Testis (tissue), 3 donors: ENCODE data around the gene WASF2. TPM values are rescaled to one million over a fixed set of nuclear protein-coding genes. Genes with fewer than 3 reads are reported as not detected.
"Not testable (repeated sequence)": the region's sequence is repeated elsewhere in the genome, so short reads cannot be mapped to it uniquely, and the experiment has no call there.

ENCODE experiments used
- DNase-seq: peaks from one replicate; pipeline ENCODE4 v3.0.0-alpha.2; 2019
- H3K27ac ChIP-seq, 2 donors: fragments of 200-600 bp; sonication (generic); one replicate each; pipeline ENCODE4 v1.5.1; 2019
- H3K27me3 ChIP-seq: fragments of 200-600 bp; sonication (generic); one replicate; pipeline ENCODE4 v1.5.1; 2019
- H3K36me3 ChIP-seq: fragments of 200-600 bp; sonication (generic); one replicate; pipeline ENCODE4 v1.5.1; 2017; ENCODE audit warnings: low read depth; ENCODE audit errors: missing control alignments
- H3K4me1 ChIP-seq: fragments of 200-600 bp; sonication (generic); one replicate; pipeline ENCODE4 v1.5.1; 2019
- H3K4me3 ChIP-seq, 2 donors: fragments of 200-600 bp; sonication (generic); one replicate each; pipeline ENCODE4 v1.5.1; 2017 to 2019
- H3K9me3 ChIP-seq: fragments of 200-600 bp; sonication (generic); one replicate; pipeline ENCODE4 v1.5.1; 2017
- POLR2A ChIP-seq: fragments of 450-650 bp; IDR thresholded peaks from one replicate; pipeline ENCODE4 v1.6.1; 2017; ENCODE audit warnings: antibody characterized with exemption, mild to moderate bottlenecking, moderate library complexity
- whole genome bisulfite sequencing, 2 donors: methylation state at CpG; one replicate each; pipeline ENCODE4 v1.1.5; 2018; 5-methylcytosine and 5-hydroxymethylcytosine counted together
- intact Hi-C: fragments of 100-400 bp; cut with DNase I; formaldehyde crosslinking; loops from one replicate; pipeline ENCODE4 v1.15.1; 2023; ENCODE audit warnings: low total_unique reads
- polyA plus RNA-seq: library from polyadenylated mRNA; stranded (reverse); fragments of 350-450 nt; fragmentation: Illumina TruSeq; extraction: RNeasy Lipid Tissue Mini Kit (QIAGEN cat#74804); gene quantifications from one replicate; pipeline ENCODE4 v1.2.3, GENCODE V29; 2014; ENCODE audit warnings: low read depth, low replicate concordance; ENCODE audit not compliant: insufficient read depth
- total RNA-seq, 2 donors: library from RNA; depleted of rRNA; stranded (reverse); fragments of >200 nt; gene quantifications; one replicate each; pipeline ENCODE4 v1.2.3, GENCODE V29; 2016
- TF ChIP-seq, protein P1 (sequence below), 3 experiments: fragments of 450-650 bp in 2 of 3; fragments of 200-600 bp in 1 of 3; sonication (generic) in 1 of 3; IDR thresholded peaks; one replicate each; pipeline ENCODE4 v1.5.1; 2016 to 2019; ENCODE audit warnings: antibody characterized with exemption in 3 of 3, mild to moderate bottlenecking in 2 of 3, moderate library complexity in 1 of 3

The WASF2 gene
- total and polyA plus RNA-seq, 3 donors from 2014 or later: 57.8 to 128 (median 58.0) TPM

DNA sequence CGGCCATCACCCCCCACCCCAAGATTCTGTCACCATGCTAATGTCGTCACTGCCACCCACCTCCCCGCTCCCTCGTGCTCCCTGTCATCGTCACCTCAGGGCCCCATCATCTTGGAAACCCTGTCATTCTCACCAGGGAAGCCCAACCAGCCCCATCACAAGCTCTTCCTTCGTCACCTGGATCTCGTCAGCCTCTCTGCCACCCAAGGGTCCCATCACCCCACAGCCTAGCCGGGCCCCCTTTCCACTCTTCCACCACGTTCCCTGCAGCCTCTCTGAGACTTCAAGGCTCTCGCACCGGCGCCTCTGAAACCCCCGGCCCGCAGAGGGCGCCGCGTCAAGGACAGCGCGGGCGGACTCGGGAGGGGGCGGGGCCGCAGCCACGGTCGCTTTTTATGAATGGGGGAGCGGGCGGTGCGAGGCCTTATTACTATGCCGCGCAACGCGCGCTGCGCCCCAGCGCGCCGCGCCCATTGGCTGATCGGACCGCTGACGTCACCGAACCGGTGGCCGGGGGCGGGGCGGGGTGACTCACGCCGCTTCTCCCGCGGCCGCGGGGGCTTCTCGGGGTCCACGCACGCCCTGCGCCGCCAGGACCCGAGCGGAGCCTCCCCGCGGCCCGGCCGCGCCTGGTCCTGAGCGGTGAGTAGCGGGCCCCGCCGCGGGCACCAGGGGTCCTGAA, 97.7 kb downstream of the WASF2 start, which contains the start of gene GPR3:
TSS of gene GPR3 (plus strand) at position 527 of the 682 bp plus-strand sequence. CDS start 1,177 bp downstream, outside the sequence.
- Histone ChIP-seq H3K27me3 (no peaks in the 10 kb centered on the region), H3K4me3 (peak within 1 kb of the TSS; percentile 48 to 54), H3K9me3 (no peaks in the 10 kb centered on the region), H3K27ac (no peak within 1 kb of the TSS), H3K4me1 (peaks cover 17% of the 10 kb centered on the region), H3K36me3 (no peaks in the 10 kb centered on the region)
- 3% methylated on average over 29 to 39 of the region's 69 CpGs for WGBS, 2 donors
- intact Hi-C loops: loop anchor here (5.0 to 10.0 kb wide), 2 partner anchors 90 to 213 kb away; partner anchors contain the start of gene AHDC1
- TF ChIP-seq, protein P1, sequence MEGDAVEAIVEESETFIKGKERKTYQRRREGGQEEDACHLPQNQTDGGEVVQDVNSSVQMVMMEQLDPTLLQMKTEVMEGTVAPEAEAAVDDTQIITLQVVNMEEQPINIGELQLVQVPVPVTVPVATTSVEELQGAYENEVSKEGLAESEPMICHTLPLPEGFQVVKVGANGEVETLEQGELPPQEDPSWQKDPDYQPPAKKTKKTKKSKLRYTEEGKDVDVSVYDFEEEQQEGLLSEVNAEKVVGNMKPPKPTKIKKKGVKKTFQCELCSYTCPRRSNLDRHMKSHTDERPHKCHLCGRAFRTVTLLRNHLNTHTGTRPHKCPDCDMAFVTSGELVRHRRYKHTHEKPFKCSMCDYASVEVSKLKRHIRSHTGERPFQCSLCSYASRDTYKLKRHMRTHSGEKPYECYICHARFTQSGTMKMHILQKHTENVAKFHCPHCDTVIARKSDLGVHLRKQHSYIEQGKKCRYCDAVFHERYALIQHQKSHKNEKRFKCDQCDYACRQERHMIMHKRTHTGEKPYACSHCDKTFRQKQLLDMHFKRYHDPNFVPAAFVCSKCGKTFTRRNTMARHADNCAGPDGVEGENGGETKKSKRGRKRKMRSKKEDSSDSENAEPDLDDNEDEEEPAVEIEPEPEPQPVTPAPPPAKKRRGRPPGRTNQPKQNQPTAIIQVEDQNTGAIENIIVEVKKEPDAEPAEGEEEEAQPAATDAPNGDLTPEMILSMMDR (IDR thresholded peaks at IDR 0.05): peak; percentile 26 to 37 (median 36)
- no peak for TF ChIP-seq POLR2A
- DNase-seq: peak; percentile 94

DNA sequence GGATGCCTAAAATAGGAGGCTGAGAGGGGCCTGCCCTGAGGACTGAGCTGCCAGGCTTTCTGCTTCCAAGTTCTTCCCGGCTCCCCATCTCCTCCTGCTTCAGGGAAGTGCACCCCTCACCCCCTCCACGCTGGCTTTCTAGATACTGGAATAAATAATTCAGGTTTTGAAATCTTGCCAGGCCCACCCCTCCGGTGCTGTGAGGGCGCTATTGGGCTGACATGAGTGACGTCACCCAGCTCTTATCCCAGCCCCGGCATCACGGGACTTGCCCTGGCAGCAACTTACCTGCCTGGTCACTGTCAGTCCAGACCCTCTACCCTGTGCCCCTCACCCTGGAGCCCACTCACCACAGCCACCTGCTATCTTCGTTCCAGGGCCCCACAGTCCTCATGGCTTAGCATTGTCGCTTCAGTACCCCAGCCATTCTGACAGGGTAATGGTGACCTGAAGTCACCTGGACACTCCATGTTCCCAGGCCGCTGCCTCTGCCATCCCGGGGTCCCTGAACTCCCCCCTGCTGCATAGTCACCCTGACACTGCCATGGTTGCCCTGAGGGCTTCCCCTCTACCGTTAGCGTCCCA, 98.4 kb downstream of the WASF2 start:
- TF ChIP-seq POLR2A: no peak
- TF ChIP-seq, protein P1 (IDR thresholded peaks at IDR 0.05): no peak
- Histone ChIP-seq H3K4me3 (peak overlapping the region; percentile 48 to 54), H3K36me3 (no peaks in the 10 kb centered on the region), H3K27ac (no peak overlapping the region), H3K9me3 (no peaks in the 10 kb centered on the region), H3K27me3 (no peaks in the 10 kb centered on the region), H3K4me1 (peaks cover 17% of the 10 kb centered on the region)
- DNase-seq: peak; percentile 52
- 11 to 14% methylated on average over 13 of the region's 13 CpGs for WGBS, 2 donors
- intact Hi-C loops: loop anchor here (5.0 to 10.0 kb wide), 2 partner anchors 89 to 213 kb away; partner anchors contain the start of gene AHDC1

DNA sequence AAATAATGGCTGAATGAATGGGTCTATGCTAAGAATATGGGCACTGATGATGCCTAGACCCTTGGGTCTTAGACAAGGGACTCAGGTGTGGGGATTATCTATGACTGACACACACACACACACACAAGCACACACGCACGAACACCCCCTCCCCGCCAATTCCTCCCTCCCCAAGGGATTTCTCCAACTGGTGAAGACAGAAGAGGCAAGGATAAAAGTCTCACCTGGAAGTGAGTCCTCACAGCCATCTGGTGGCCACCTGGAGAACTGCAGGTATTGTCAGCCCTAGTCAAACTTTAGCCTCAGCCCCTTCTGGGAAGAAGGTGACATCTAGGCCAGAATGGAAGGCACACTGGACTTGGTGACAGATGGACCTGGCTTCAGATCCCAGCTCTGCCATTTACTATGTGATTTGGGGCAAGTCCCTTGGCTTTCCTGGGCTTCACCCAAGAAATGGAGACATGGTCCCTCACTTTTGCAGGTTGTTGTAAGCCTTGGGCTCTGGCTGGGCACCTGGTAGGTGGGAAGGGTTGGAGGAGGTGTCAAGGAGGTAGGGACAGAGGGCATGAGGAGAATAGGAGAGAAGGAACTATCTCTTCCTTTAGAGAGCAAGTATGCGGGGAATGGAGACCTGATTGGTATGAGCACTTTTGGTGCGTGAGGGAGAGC, 101.5 kb downstream of the WASF2 start:
- H3K9me3 ChIP-seq: no peaks in the 10 kb centered on the region
- H3K4me3 ChIP-seq: no peak overlapping the region
- intact Hi-C loops: no loop called here
- 49 to 53% methylated on average over 5 of the region's 5 CpGs for WGBS, 2 donors
- H3K4me1 ChIP-seq: peaks cover 12% of the 10 kb centered on the region
- TF ChIP-seq POLR2A: no peak
- TF ChIP-seq, protein P1 (IDR thresholded peaks at IDR 0.05): peak; percentile 90 to 94 (median 93)
- H3K36me3 ChIP-seq: no peaks in the 10 kb centered on the region
- peak; percentile 84 for DNase-seq
- H3K27me3 ChIP-seq: no peaks in the 10 kb centered on the region
- H3K27ac ChIP-seq: no peak overlapping the region

DNA sequence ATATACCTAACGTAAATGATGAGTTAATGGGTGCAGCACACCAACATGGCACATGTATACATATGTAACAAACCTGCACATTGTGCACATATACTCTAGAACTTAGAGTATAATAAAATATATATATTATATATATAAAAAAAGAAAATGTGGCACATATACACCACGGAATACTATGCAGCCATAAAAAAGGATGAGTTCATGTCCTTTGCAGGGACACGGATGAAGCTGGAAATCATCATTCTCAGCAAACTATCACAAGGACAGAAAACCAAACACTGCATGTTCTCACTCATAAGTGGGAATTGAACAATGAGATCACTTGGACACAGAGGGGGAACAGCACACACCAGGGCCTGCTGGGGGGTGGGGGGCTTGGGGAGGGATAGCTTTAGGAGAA, 105.2 kb downstream of the WASF2 start:
- H3K4me1 ChIP-seq, H3K36me3 ChIP-seq, H3K27me3 ChIP-seq, DNase-seq, H3K27ac ChIP-seq, H3K4me3 ChIP-seq, intact Hi-C loops, H3K9me3 ChIP-seq: not testable (repeated sequence)
- 93 to 99% methylated on average over 3 of the region's 3 CpGs for WGBS, 2 donors

DNA sequence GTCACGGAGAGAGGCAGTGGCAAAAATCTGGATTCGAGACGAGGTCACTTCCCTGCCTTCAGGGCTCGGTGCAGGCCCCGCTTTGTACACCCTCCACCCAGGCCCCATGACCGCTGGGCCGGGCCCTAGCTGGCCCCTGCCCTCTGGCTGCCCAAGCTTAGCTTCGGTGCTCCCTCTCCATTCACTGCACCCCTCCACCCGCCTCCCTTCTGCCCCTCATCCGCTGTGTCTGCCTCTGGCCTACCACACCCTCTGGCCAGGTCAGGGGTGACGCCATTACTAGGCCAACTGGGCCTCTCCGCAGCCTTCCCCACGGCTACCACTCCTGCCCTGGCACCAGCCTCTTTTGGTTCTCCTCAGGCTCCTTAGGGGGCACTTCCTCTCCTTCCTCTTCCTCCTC, 106.3 kb downstream of the WASF2 start:
- Histone ChIP-seq H3K4me3 (peak overlapping the region in 1 of 2 donors; percentile 15), H3K36me3 (no peaks in the 10 kb centered on the region), H3K27ac (no peak overlapping the region), H3K9me3 (no peaks in the 10 kb centered on the region), H3K4me1 (peaks cover 8% of the 10 kb centered on the region), H3K27me3 (no peaks in the 10 kb centered on the region)
- TF ChIP-seq, protein P1 (IDR thresholded peaks at IDR 0.05): no peak
- TF ChIP-seq POLR2A: no peak
- intact Hi-C loops: no loop called here
- DNase-seq: no peak
- 65 to 73% methylated on average over 13 of the region's 13 CpGs for WGBS, 2 donors
